DOHH2 (cell line): ENCODE measurements around the gene COL1A1.

Experiments
- H3F3A ChIP-seq: fragments of 200-600 bp; sonication (generic), shearing (Covaris generic); 2 replicates; pipeline ENCODE4 v1.6.0; 2016; ENCODE audit warnings: antibody characterized with exemption, mild to moderate bottlenecking; ENCODE audit not compliant: control insufficient read depth, insufficient read depth
- H3K27ac ChIP-seq: fragments of 200-600 bp; sonication (generic); 2 replicates; pipeline ENCODE4 v1.5.1; 2014; ENCODE audit warnings: low read depth, mild to moderate bottlenecking, low read length, moderate library complexity
- H3K27me3 ChIP-seq: fragments of 200-600 bp; sonication (generic); 2 replicates; pipeline ENCODE4 v1.6.1; 2014; ENCODE audit warnings: mild to moderate bottlenecking, low read length, mixed read lengths; ENCODE audit not compliant: control insufficient read depth
- H3K36me3 ChIP-seq: fragments of 200-600 bp; sonication (generic); 2 replicates; pipeline ENCODE4 v1.6.1; 2014; ENCODE audit warnings: mild to moderate bottlenecking, low read length, moderate library complexity, mixed read lengths; ENCODE audit not compliant: control insufficient read depth
- H3K4me1 ChIP-seq: fragments of 200-600 bp; sonication (generic); 2 replicates; pipeline ENCODE4 v1.6.1; 2014; ENCODE audit warnings: mild to moderate bottlenecking, low read length, mixed read lengths; ENCODE audit not compliant: control insufficient read depth
- H3K4me2 ChIP-seq: fragments of 200-600 bp; sonication (generic); 2 replicates; pipeline ENCODE4 v1.6.0; 2014; ENCODE audit warnings: mild to moderate bottlenecking, low read length, moderate library complexity
- H3K4me3 ChIP-seq: fragments of 200-600 bp; sonication (generic); 2 replicates; pipeline ENCODE4 v1.5.1; 2014; ENCODE audit warnings: mild to moderate bottlenecking, low read length, mixed read lengths
- H3K79me2 ChIP-seq: fragments of 200-600 bp; sonication (generic); 2 replicates; pipeline ENCODE4 v1.6.1; 2014; ENCODE audit warnings: mild to moderate bottlenecking, low read length, mixed read lengths; ENCODE audit not compliant: control insufficient read depth
- H3K9me2 ChIP-seq: fragments of 200-600 bp; sonication (generic); replicated peaks from 2 replicates; pipeline ENCODE4 v1.6.1; 2014; ENCODE audit warnings: mild to moderate bottlenecking, low read length, mixed read lengths; ENCODE audit not compliant: control insufficient read depth
- H3K9me3 ChIP-seq: fragments of 200-600 bp; sonication (generic); 2 replicates; pipeline ENCODE4 v1.6.1; 2014; ENCODE audit warnings: antibody characterized with exemption, low read length, mixed read lengths; ENCODE audit not compliant: control insufficient read depth, insufficient read depth
- H4K20me1 ChIP-seq: fragments of 200-600 bp; sonication (generic); 2 replicates; pipeline ENCODE4 v1.6.0; 2014; ENCODE audit warnings: low read depth, mild to moderate bottlenecking, antibody characterized with exemption, low read length, moderate library complexity; ENCODE audit not compliant: control insufficient read depth, insufficient read depth
- CTCF ChIP-seq: fragments of 200-600 bp; sonication (generic); IDR thresholded peaks from one replicate; pipeline ENCODE4 v1.5.1; 2014; ENCODE audit warnings: antibody characterized with exemption, mild to moderate bottlenecking, low read depth, low read length; ENCODE audit not compliant: poor library complexity, severe bottlenecking
- EZH2phosphoT487 ChIP-seq: fragments of 200-600 bp; sonication (generic); IDR thresholded peaks from 2 replicates; pipeline ENCODE4 v1.6.1; 2017; ENCODE audit warnings: borderline replicate concordance, mild to moderate bottlenecking, antibody characterized with exemption, low read length, moderate library complexity, mixed read lengths

The COL1A1 gene

DNA sequence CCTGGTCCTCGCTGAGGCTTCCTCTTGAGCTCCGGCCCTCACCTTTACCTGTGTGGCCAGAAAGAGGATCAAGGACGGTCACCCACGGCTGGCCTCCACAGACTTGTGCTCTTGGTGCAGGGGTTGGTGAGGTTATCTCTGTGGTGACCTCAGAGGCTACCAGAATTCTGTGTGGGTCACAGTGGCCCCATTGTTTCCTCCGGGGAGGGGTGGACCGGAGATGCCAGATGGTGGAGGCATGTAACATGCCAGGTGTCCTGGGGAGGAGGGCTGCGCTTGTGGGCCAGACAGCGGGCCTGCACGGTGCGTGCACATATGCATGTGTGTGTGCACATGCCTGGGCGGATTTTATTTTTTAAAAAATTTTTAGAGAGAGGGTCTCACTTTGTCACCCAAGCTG is 29.3 kb downstream of the COL1A1 start:
- Histone ChIP-seq H3K27me3 (peaks cover 32% of the 10 kb centered on the region), H3K4me2 (no peak overlapping the region), H3F3A (no peaks in the 10 kb centered on the region), H3K9me3 (no peaks in the 10 kb centered on the region), H3K4me3 (no peak overlapping the region), H3K79me2 (no peaks in the 10 kb centered on the region), H3K27ac (no peak overlapping the region), H3K36me3 (no peaks in the 10 kb centered on the region), H4K20me1 (no peaks in the 10 kb centered on the region), H3K9me2 (no peaks in the 10 kb centered on the region), H3K4me1 (peaks cover 6% of the 10 kb centered on the region; the same call in 1 of the 2 replicates)
- TF ChIP-seq CTCF (no peak), EZH2phosphoT487 (no peak)

- Histone ChIP-seq H3K36me3 (no peaks in the 10 kb centered on the region), H3K9me3 (no peaks in the 10 kb centered on the region), H3K27ac (no peak overlapping the region), H3K4me3 (no peak overlapping the region), H3F3A (no peaks in the 10 kb centered on the region), H3K79me2 (no peaks in the 10 kb centered on the region), H3K27me3 (peaks cover 32% of the 10 kb centered on the region), H3K4me2 (no peak overlapping the region), H3K9me2 (no peaks in the 10 kb centered on the region), H4K20me1 (no peaks in the 10 kb centered on the region), H3K4me1 (peaks cover 6% of the 10 kb centered on the region; the same call in 1 of the 2 replicates)
- no peak for TF ChIP-seq CTCF
- no peak for TF ChIP-seq EZH2phosphoT487
Measured at GRCh38 chr17:50171371-50172071, 29.9 kb downstream of the COL1A1 start.

- Histone ChIP-seq H3K4me2 (no peak overlapping the region), H3K27me3 (peaks cover 32% of the 10 kb centered on the region), H3K4me3 (no peak overlapping the region), H3K36me3 (no peaks in the 10 kb centered on the region), H3K79me2 (no peaks in the 10 kb centered on the region), H4K20me1 (no peaks in the 10 kb centered on the region), H3K9me2 (no peaks in the 10 kb centered on the region), H3K4me1 (peaks cover 6% of the 10 kb centered on the region; the same call in 1 of the 2 replicates), H3F3A (no peaks in the 10 kb centered on the region), H3K27ac (no peak overlapping the region), H3K9me3 (no peaks in the 10 kb centered on the region)
- TF ChIP-seq CTCF (no peak), EZH2phosphoT487 (no peak)
Measured at GRCh38 chr17:50170662-50171370, 30.6 kb downstream of the COL1A1 start.
